GM18498 (cell line): ENCODE results near the gene NBPF12.
"Not testable (repeated sequence)": the region's sequence is repeated elsewhere in the genome, so short reads cannot be mapped to it uniquely, and the experiment has no call there.

Experiments
- ATAC-seq: cut with Tn5 transposase; IDR thresholded peaks from one replicate; pipeline ENCODE4 v1.9.1; 2021; ENCODE audit warnings: mild to moderate bottlenecking, moderate library complexity; ENCODE audit not compliant: unreplicated experiment

Gene NBPF12, protein sequence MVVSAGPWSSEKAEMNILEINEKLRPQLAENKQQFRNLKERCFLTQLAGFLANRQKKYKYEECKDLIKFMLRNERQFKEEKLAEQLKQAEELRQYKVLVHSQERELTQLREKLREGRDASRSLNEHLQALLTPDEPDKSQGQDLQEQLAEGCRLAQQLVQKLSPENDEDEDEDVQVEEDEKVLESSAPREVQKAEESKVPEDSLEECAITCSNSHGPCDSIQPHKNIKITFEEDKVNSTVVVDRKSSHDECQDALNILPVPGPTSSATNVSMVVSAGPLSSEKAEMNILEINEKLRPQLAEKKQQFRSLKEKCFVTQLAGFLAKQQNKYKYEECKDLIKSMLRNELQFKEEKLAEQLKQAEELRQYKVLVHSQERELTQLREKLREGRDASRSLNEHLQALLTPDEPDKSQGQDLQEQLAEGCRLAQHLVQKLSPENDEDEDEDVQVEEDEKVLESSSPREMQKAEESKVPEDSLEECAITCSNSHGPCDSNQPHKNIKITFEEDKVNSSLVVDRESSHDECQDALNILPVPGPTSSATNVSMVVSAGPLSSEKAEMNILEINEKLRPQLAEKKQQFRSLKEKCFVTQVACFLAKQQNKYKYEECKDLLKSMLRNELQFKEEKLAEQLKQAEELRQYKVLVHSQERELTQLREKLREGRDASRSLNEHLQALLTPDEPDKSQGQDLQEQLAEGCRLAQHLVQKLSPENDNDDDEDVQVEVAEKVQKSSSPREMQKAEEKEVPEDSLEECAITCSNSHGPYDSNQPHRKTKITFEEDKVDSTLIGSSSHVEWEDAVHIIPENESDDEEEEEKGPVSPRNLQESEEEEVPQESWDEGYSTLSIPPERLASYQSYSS (N-terminal part only)

DNA sequence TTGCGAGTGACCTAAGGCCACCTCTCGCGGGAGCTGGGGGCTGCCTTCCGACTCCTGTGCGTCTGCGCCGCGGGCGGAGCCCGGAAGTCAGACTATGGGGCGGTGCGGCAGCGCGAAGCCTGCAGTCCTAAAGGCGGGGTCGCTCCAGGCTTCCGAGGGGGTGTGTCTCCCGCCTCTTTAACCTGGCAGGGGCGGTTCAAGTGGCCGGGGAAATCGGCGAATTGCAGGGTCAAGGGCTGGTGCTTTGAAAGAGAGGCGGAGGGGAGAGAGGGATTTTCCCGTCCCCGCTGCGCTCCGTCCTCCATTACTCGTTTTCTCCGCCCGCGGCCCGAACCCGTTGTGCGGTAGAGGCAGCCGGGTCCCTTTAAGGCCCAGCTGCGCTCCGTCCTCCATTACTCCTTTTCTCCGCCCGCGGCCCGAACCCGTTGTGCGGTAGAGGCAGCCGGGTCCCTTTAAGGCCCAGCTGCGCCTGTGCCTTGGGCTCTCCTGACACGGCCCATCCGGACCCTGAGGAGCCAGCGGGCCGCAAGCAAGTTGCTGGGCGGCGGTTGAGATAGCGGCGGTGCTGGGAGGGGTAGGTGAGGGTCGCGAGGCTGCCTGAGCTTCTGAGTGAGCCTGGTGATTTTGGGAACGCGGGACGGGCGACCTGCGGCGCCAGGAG lies at the start of gene NBPF12:
Gene NBPF12, plus strand, starts transcription at position 83 of the 661 bp plus-strand sequence. CDS start 21,820 bp downstream, outside the sequence.
- ATAC-seq, result peak; percentile 80

DNA sequence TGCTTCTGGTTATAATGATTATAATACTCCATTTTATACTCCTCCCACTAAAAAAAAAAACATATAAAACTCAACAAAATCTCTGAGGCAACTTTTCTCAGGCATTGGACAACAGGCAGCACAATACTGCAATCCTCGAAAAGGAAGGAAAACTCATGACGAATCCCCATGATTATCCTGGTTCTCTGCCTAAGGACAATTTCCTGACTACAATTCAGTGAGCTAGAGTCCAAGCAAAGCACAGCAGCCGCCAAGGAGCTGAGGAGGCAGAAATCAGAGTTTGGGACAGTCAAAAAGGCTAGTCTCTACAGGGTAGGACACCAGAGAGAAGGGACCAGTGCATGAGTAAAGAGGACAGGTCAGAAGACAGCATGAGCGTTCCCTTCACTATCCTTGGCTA lies 46.8 kb upstream of the NBPF12 start:
- ATAC-seq, result not testable (repeated sequence)

DNA sequence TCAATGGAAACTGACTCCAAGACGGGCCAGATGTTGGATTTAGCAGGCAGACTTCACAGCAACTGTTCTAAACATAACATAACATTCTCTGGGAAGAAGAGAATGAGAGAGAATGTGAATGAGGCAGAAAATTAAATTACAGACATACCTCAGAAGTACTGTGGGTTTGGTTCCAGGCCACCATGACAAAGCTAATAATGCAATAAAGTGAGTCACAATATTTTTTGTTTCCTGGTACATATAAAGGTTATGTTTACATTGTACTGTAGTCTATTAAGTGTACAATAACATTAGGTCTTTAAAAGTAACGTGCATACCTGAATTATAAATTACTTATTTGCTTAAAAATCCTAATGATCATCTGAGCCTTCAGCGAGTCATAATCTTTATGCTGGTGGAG lies 45.8 kb upstream of the NBPF12 start:
- ATAC-seq, result not testable (repeated sequence)

DNA sequence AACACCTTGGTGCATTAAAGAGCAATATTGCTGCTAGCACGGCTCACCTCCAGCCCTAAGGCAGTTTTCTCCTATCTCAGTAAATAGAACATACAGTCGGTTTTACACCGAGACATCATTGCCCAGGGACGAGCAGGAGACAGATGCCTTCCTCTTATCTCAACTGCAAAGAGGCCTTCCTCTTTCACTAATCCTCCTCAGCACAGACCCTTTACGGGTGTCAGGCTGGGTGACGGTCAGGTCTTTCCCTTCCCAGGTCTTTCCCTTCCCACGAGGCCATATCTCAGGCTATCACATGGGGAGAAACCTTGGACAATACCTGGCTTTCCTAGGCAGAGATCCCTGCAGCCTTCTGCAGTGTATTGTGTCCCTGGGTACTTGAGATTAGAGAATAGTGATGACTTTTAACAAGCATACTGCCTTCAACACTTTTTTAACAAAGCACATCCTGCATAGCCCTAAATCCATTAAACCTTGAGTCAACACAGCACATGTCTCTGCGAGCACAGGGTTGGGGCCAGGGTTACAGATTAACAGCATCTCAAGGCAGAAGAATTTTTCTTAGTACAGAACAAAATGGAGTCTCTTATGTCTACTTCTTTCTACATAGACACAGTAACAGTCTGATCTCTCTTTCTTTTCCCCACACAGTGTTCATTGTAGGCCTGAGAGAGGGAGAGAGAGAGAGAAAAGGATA lies 30.4 kb upstream of the NBPF12 start:
- not testable (repeated sequence) for ATAC-seq

DNA sequence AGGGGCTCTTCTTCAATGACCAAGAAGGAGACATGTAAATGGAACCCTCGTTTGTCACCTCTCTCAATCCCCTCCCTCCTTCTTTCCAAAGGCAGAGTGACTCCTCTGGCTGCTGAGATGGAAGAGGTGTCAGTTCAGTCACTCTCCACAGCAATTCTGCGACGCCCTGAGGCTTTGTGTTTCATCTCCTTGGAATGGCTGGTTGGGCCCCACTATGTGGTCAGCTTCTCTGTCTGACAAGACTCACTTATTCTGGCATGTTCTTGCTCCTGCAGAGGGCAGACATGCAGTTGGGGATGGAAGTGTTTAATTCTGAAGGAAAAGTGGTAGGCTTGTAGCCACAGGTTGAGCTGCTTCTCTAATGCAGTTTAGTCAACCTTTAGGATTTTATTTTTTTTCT lies 25.1 kb upstream of the NBPF12 start:
- ATAC-seq, result not testable (repeated sequence)

DNA sequence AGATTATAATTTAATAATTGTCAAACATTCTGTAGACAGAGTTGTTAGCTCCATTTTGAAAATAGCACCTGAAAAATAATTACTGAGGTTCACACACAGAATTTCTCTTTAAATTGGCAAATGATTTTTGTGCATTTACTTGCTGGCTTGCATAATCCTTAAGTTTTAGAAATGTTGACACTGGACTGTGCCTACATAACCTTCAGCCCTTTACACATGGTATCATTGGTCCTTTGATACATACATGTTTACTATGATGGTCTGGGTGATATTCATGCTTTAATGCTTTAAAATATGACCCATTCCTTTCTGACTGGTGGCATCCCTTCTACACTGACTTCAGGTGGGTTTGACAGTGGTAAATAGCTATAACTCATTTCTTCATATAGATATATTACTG lies 17.3 kb upstream of the NBPF12 start:
- not testable (repeated sequence) for ATAC-seq

DNA sequence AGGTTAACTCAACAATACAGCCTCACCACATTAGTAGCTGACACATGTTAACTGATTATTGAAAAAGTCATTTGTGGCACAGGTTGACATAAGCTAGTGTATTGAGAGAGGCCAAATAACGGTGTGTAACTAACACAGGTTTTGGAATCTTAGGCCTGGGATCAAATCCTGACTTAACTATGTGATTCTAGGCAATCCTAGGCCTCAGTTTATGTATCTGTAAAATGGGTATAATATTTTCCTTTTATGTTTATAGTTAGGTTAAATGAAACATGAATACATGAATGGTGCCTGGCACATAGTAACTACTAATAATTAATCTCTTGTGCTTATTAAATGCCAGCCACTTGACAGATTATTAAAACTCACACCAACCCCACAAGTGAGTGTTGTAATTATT lies 15.5 kb upstream of the NBPF12 start:
- not testable (repeated sequence) for ATAC-seq

DNA sequence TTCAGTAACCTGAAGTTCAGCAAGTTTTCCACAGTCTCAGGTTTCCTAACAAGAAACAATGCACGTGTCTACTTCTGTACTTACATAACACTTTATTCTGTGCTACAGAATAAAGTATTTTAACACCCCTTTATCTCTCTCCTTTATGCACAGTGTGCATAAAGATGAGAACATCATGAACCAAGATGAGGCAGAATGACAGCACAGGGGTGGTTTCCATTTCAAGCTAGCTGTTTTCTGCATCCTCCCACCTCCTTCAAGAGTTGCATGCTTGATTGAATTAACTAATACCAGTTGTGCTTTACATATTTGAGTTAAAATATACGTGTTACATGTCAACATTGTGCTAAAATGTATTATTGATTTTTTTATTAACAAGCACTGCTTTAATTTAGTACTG lies 14.0 kb upstream of the NBPF12 start:
- ATAC-seq, result not testable (repeated sequence)

DNA sequence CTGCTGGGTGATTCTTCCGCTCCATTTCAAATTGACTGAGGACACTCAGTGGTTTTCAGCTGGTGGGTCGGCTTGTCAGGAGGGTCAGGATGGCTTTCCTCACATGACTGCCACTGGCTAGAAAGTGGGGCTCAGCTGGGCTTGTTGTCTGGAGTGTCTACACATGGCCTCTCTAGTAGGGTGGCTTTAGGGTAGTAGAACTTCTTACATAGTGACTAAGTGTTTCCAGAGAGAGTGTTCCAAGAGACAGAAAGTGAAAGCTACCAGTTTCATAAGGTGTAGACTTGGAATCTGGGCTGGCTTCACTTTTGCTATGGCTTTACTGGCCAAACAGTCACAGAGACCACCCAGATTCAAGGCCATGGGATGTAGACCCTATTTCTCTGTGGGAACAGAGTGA lies 11.7 kb upstream of the NBPF12 start:
- not testable (repeated sequence) for ATAC-seq

DNA sequence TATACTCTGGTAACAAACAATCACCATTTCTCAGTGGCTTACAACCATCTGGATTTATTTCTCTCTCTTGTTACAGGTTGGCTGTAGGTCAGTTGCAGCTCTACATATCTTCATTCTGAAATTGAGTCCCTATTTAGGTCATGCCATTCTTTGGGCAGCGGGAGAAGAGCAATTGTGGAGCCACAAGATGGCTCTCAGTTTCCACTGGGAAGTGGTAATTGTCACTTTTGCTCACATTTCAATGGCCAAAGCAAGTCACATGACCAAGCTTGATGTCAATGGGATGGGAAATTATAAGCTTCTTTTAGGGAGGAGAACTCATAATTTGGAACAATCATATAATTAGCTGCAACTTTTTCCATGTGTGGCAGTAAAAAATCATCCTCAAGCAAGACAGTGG lies 7.9 kb upstream of the NBPF12 start:
- ATAC-seq, result not testable (repeated sequence)

DNA sequence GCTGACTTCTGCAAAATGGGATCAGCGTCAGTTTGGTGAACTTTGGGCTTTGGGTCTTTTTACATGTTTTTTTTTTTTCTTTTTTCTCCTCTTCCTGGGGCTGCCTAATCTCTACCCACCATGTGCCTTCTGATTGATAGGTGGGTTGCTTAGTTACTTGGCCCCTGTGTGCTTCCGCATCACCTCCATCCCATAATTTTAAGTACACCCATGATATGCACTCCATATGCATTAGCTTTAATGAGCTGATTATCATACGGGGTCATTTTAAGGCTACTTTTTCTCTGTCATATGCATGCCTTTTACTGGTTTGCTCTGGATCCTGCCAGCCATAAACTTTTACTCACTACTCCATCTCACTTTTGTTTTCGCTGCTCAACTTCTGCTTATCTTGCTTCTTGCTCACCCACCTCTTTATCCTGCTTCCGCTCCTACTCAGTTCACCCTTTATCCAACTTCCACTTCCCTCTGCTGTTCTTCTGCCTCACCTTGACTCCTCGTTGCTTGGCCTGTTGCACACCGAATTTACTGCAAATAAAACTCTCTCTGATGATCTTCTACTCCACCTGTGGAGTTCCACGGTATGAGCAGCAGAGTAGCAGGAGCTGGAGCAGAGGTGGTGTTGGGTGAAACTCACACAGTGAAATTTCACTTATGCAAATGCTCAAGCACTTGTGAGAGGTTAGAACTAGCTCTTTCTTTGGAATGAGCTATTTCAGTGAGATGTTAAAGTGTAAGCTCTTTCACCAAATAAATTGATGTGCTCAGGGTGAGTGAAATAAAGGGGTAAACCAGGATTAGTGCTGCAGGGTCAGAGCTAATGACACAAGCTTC lies 3.5 kb upstream of the NBPF12 start:
- ATAC-seq, result peak; percentile 51

DNA sequence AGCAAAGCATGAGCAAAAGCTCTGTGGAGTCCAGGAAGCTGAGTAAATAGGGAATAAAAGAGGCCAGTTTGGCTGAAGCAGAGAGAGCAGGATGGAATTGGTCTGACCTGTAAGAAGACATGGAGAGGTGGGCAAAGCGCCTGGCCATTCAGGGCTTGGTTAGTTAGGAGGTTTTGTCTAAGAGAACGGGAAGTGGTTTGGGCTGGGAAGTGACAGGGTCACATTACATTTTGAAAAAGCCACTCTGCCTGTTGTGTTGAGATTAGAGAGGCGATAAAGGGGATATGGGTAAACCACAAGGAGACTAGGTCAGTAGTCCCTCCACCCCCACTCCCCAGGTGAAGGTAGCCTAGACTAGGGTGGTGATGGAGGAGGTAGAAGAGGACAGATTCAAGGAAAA lies 662 bp upstream of the NBPF12 start:
- ATAC-seq, result not testable (repeated sequence)

DNA sequence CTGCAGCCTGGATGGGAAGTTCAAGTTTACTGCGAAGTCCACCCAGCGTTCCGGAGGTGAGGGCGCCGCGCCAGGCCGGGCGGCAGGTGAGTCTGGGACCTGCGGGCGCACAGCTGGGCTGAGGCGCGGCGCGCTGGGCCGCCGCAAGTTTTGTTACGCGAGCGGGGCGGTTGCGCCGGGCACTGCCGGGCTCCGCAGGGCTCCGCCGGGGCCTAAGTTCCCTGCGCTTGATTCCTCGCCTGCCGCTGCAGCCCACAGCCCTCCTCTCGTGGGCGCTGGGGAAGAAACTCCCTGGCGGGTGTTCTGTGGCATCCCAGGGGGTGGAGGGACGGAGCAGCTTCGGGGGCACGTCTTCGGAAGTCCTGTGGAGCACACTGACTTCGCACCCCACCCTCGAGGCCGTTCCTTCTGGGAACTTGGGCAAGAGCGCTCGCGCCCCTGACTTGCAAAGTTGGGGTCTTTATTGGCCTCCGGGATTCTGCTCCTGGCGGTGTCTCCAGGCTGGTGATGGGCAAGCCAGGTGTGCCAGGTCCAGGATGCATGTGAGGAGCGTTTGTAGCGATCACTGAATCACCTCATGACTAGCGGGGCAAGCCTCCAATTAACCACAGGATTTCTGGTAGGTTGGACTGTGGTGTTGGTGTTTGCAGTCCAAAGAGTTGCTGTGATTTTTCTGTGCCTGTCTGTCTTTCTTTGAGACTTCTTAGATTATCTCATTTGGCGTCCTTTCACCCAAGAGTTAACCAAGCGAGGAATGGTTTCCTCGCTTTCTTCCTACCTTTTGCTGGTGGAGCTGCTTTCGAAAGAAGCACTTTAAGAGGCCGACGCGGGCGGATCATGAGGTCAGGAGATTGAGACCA lies 1.0 kb downstream of the NBPF12 start:
- ATAC-seq, result peak; percentile 31

DNA sequence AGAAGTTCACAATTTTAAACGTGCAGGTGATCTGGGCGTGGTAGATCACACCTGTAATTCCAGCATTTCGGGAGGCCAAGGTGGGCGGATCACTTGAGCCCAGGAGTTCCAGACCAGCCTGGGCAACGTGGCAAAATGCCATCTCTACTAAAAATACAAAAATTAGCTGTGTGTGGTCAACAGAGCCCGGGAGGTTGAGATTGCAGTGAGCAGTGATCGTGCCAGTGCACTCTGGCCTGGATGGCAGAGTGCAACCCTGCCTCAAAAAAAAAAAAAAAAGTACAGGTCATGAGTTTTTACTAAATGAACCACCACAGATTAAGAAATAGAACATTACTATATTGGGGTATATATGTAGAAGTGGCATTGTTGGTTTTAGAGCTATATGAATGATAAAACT lies 2.2 kb downstream of the NBPF12 start:
- not testable (repeated sequence) for ATAC-seq

DNA sequence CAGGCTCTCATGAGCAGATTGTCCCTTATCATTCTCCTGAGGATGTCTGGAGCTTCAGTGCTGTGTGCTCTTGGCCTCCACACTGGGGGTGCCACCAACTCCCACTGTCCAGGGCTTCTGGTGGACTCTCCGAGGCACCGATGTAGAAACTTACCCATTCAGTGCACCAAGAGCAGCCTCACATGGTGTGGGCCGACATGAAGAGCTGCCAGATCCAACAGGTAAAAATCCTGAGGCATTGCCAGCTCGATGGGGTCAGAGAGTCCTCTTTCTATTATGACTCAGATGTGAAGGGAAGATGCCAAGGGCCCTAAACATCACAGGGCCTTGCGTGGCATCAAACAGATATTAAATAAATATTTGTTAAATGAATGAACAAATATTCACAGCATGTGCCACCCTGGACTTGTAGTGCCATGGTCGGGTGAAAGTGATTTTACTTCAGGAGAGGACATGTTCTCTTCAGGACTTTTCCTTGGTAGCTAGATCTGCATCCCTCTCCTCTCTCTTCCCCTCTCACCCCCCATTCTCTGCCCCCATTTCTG lies 5.3 kb downstream of the NBPF12 start:
- not testable (repeated sequence) for ATAC-seq

DNA sequence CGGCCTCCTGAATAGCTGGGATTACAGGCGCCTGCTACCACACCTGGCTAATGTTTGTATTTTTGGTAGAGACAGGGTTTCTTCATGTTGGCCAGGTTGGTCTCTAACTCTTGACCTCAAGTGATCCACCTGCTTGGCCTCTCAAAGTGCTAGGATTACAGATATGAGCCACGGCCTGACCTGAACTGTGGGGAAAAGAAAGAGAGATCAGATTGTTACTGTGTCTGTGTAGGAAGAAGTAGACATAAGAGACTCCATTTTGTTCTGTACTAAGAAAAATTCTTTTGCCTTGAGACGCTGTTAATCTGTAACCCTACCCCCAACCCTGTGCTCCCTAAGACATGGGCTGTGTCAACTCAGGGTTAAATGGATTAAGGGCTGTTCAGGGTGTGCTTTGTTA lies 10.0 kb downstream of the NBPF12 start:
- ATAC-seq, result not testable (repeated sequence)

DNA sequence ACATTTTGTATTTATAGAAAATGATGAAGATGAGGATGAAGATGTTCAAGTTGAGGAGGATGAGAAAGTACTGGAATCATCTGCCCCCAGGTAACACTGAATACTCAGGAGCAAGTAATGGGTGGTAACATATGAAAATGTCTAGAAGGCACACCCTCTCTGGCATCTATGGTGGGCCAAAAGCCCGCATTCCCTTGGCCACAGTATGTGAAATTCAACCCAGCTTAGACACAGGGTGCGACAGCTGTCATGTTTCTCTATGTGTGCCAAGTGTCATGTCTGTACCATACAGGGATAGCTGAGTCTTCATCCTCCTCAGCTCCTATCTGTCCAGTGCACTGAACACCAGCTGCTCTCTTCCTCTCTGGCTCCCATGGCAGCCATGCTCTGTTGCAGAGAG lies 26.2 kb downstream of the NBPF12 start:
- not testable (repeated sequence) for ATAC-seq

DNA sequence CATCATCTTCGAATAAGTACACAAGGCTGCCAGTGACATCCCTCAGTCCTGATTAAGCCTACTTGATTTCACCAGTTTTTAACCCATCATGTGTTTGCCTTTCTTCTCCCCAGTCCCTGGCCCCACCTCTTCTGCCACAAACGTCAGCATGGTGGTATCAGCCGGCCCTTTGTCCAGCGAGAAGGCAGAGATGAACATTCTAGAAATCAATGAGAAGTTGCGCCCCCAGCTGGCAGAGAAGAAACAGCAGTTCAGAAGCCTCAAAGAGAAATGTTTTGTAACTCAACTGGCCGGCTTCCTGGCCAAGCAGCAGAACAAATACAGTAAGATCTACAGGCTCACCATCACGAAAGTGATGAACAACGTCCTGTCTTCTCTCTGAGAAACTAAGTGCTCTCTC lies 28.2 kb downstream of the NBPF12 start:
- not testable (repeated sequence) for ATAC-seq
